22Rv1 (cell line): ENCODE results near the gene ZNF469.

ENCODE experiments used
- ZFX ChIP-seq: fragments of 450-650 bp; IDR thresholded peaks from 2 replicates; pipeline ENCODE4 v1.6.1; 2017; ENCODE audit warnings: antibody characterized with exemption, borderline replicate concordance
- TF ChIP-seq, protein P1 (sequence below): fragments of 450-650 bp; IDR thresholded peaks from 2 replicates; pipeline ENCODE4 v1.5.1; 2017; ENCODE audit warnings: mild to moderate bottlenecking

- TF ChIP-seq, protein P1, sequence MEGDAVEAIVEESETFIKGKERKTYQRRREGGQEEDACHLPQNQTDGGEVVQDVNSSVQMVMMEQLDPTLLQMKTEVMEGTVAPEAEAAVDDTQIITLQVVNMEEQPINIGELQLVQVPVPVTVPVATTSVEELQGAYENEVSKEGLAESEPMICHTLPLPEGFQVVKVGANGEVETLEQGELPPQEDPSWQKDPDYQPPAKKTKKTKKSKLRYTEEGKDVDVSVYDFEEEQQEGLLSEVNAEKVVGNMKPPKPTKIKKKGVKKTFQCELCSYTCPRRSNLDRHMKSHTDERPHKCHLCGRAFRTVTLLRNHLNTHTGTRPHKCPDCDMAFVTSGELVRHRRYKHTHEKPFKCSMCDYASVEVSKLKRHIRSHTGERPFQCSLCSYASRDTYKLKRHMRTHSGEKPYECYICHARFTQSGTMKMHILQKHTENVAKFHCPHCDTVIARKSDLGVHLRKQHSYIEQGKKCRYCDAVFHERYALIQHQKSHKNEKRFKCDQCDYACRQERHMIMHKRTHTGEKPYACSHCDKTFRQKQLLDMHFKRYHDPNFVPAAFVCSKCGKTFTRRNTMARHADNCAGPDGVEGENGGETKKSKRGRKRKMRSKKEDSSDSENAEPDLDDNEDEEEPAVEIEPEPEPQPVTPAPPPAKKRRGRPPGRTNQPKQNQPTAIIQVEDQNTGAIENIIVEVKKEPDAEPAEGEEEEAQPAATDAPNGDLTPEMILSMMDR, result no peak
- no peak for TF ChIP-seq ZFX
These were observed 16.6 kb upstream of the ZNF469 start for GRCh38 chr16:88366032-88366703.
